ENCODE measurements around the gene TOR1A. TPM values are rescaled to one million over a fixed set of nuclear protein-coding genes. Genes with fewer than 3 reads are reported as not detected.

Gene TOR1A
- total RNA-seq, 3 donors from 2014 or later: 30.8 to 35.8 (median 35.2) TPM

- no peaks in the 10 kb centered on the region for H3K36me3 ChIP-seq (ENCODE audit: low read depth)
- intact Hi-C loops (cut with DNase I, micrococcal nuclease): no loop called here
Observed at GRCh38 chr9:129815278-129815677, 8.7 kb downstream of the TOR1A start.

DNA sequence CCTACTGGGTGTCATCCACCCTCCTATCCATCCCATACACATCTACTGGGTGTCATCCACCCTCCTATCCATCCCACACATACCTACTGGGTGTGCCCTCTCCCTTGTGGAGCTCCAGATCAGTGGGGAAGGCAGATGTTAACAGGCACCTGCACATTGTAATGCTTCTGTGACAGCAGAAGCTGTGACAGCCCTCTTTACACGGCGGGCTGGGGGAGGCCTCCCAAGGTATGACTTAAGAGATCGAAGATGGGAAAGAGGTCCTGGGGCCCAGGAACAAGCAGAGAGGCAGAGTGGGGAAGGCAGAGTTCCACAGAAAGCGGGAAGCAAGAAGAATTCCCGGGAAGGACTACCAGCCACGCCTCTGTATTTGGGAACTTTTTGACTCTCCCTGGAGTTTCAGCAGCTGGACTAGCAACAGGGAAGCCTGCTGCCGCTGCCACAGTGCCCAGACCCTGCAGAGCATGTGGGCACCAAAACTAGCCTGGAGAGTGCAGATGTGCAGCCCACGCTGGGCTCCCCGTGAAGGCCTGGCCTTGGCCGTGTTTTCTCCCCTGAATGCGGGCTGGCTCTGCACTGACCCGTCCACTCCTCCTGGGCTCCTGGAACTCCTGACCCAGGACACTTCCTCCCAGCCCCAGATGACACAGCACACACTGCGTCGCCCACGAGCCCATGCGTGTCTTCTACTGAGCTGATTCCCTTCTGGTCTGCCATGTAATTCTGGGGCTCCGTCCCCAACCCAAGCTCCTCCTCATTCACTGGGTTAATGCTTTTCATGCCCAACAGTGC lies 9.3 kb downstream of the TOR1A start:
- ATAC-seq: no peak
- intact Hi-C loops (cut with DNase I, micrococcal nuclease): no loop called here
- Histone ChIP-seq H3K4me1 (ENCODE audit: low read depth) (peaks cover 32% of the 10 kb centered on the region), H3K4me3 (no peak overlapping the region), H3K36me3 (ENCODE audit: low read depth) (no peaks in the 10 kb centered on the region), H3K9me3 (no peaks in the 10 kb centered on the region)
- DNase-seq: no peak
- TF ChIP-seq CTCF (IDR thresholded peaks at IDR 0.05): no peak

More at GRCh38 chr9:129815278-129815677, 8.7 kb downstream of the TOR1A start:
- Histone ChIP-seq H3K4me3 (no peak overlapping the region), H3K4me1 (ENCODE audit: low read depth) (peaks cover 25% of the 10 kb centered on the region), H3K9me3 (no peaks in the 10 kb centered on the region)
- no peak for ATAC-seq
- TF ChIP-seq CTCF (IDR thresholded peaks at IDR 0.05): no peak
- DNase-seq: no peak

GRCh38 chr9:129813661-129814060 lies 10.3 kb downstream of the TOR1A start:
- ATAC-seq (no peak), DNase-seq (no peak)
- Histone ChIP-seq H3K4me3 (no peak overlapping the region), H3K9me3 (no peaks in the 10 kb centered on the region), H3K4me1 (ENCODE audit: low read depth) (peaks cover 33% of the 10 kb centered on the region), H3K36me3 (ENCODE audit: low read depth) (no peaks in the 10 kb centered on the region)
- intact Hi-C loops (cut with DNase I, micrococcal nuclease): no loop called here
- TF ChIP-seq CTCF (IDR thresholded peaks at IDR 0.05): no peak

DNA sequence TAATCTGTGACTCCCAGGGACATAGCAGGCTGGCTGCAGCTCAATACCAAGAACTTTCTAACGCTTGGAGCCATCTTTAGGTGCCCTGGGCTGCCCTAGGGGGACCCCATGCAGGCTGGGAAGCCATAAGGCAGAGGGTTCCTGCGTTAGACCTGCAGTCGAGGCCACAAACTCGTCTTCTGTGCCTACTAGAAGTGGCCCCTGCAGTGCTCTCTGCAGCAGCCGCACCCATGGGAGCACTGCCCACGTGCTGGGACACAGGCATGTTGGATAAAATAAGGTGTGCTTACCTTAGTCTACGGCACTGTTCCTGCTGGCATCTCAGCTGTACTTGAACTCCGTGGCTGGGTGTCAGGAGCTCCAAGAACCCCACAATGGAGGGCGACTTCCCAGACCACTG lies 11.6 kb downstream of the TOR1A start:
- H3K4me1 ChIP-seq (ENCODE audit: low read depth): peaks cover 33% of the 10 kb centered on the region
- TF ChIP-seq CTCF (IDR thresholded peaks at IDR 0.05): no peak
- no peak overlapping the region for H3K4me3 ChIP-seq
- no peaks in the 10 kb centered on the region for H3K9me3 ChIP-seq
- ATAC-seq (peak; percentile 57), DNase-seq (peak; percentile 62 to 73 (median 69))
- no peaks in the 10 kb centered on the region for H3K36me3 ChIP-seq (ENCODE audit: low read depth)
- intact Hi-C loops (cut with DNase I, micrococcal nuclease): no loop called here

DNA sequence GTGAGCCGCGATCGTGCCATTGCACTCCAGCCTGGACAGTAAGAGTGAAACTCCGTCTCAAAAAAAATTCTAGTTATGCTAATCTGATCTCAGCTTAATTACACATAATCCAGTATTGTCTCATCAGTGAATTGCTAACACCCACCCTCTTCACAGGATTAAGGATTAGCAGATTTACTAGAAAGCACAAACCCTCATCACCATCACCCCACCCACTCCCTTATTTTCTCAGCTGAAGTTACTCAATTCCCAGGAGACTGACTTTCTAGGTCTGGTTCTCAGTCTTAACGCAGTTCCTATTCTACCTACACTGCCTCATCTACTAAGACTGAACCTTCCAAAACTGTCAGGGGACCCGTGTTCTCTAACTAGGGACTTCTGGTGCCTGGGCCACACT lies 12.0 kb downstream of the TOR1A start:
- Histone ChIP-seq H3K4me3 (no peak overlapping the region), H3K36me3 (ENCODE audit: low read depth) (no peaks in the 10 kb centered on the region), H3K9me3 (no peaks in the 10 kb centered on the region), H3K4me1 (ENCODE audit: low read depth) (peaks cover 33% of the 10 kb centered on the region)
- no peak for DNase-seq
- no peak for TF ChIP-seq CTCF (IDR thresholded peaks at IDR 0.05)
- intact Hi-C loops (cut with DNase I, micrococcal nuclease): no loop called here
- peak; percentile 14 for ATAC-seq
